Activated T-cell treated with anti-CD3 and anti-CD28 coated beads, Interleukin-2, amount 50 U/mL, for 1 hour (primary cell): Measurements from ENCODE around the gene ADAMTS12.
"Not testable (repeated sequence)": the region's sequence is repeated elsewhere in the genome, so short reads cannot be mapped to it uniquely, and the experiment has no call there.

Experiments used
- DNase-seq: peaks from one replicate; pipeline ENCODE4 v3.0.0-alpha.2; 2020

ADAMTS12 gene

GRCh38 chr5:33891788-33892619 is at the start of gene ADAMTS12:
Gene ADAMTS12, minus strand, starts transcription at chr5:33891990. Its CDS starts 134 bp downstream, at chr5:33891856.
- no peak for DNase-seq

GRCh38 chr5:33941090-33941489 is 49.3 kb upstream of the ADAMTS12 start:
- no peak for DNase-seq

GRCh38 chr5:33939556-33940262 is 47.9 kb upstream of the ADAMTS12 start:
- no peak for DNase-seq

GRCh38 chr5:33938881-33939280 is 47.1 kb upstream of the ADAMTS12 start:
- no peak for DNase-seq

GRCh38 chr5:33938507-33938796 is 46.7 kb upstream of the ADAMTS12 start:
- no peak for DNase-seq

GRCh38 chr5:33937707-33938506 is 46.1 kb upstream of the ADAMTS12 start:
- no peak for DNase-seq

GRCh38 chr5:33937017-33937706 is 45.4 kb upstream of the ADAMTS12 start:
- DNase-seq: no peak

- DNase-seq: no peak
Observed at GRCh38 chr5:33936381-33937016, 44.7 kb upstream of the ADAMTS12 start, which contains the start of gene RXFP3. Gene RXFP3, plus strand, starts transcription at chr5:33936386. Its CDS starts 355 bp downstream, at chr5:33936741.

GRCh38 chr5:33936004-33936380 is 44.2 kb upstream of the ADAMTS12 start:
- peak; percentile 29 for DNase-seq

- DNase-seq: no peak
Observed at GRCh38 chr5:33934176-33934575, 42.4 kb upstream of the ADAMTS12 start.

GRCh38 chr5:33933723-33934169 is 42.0 kb upstream of the ADAMTS12 start:
- DNase-seq: no peak

- no peak for DNase-seq
Observed at GRCh38 chr5:33931136-33931535, 39.3 kb upstream of the ADAMTS12 start.

- no peak for DNase-seq
Observed at GRCh38 chr5:33929925-33930690, 38.3 kb upstream of the ADAMTS12 start.

- DNase-seq: no peak
Observed at GRCh38 chr5:33928283-33928682, 36.5 kb upstream of the ADAMTS12 start.

- no peak for DNase-seq
Observed at GRCh38 chr5:33927685-33928084, 35.9 kb upstream of the ADAMTS12 start.

GRCh38 chr5:33925278-33925677 is 33.5 kb upstream of the ADAMTS12 start:
- DNase-seq: no peak

GRCh38 chr5:33921002-33921401 is 29.2 kb upstream of the ADAMTS12 start:
- no peak for DNase-seq

- DNase-seq: not testable (repeated sequence)
Observed at GRCh38 chr5:33914844-33915243, 23.1 kb upstream of the ADAMTS12 start.

GRCh38 chr5:33906248-33906647 is 14.5 kb upstream of the ADAMTS12 start:
- DNase-seq: not testable (repeated sequence)

GRCh38 chr5:33905381-33905780 is 13.6 kb upstream of the ADAMTS12 start:
- DNase-seq: no peak

GRCh38 chr5:33903118-33903517 is 11.3 kb upstream of the ADAMTS12 start:
- no peak for DNase-seq
